ENCODE data around the gene ST6GALNAC2.
A peak's percentile ranks its signal among the peaks of the same experiment; 100 is the strongest.
"Not testable (repeated sequence)": the region's sequence is repeated elsewhere in the genome, so short reads cannot be mapped to it uniquely, and the experiment has no call there.

ST6GALNAC2 gene

DNA sequence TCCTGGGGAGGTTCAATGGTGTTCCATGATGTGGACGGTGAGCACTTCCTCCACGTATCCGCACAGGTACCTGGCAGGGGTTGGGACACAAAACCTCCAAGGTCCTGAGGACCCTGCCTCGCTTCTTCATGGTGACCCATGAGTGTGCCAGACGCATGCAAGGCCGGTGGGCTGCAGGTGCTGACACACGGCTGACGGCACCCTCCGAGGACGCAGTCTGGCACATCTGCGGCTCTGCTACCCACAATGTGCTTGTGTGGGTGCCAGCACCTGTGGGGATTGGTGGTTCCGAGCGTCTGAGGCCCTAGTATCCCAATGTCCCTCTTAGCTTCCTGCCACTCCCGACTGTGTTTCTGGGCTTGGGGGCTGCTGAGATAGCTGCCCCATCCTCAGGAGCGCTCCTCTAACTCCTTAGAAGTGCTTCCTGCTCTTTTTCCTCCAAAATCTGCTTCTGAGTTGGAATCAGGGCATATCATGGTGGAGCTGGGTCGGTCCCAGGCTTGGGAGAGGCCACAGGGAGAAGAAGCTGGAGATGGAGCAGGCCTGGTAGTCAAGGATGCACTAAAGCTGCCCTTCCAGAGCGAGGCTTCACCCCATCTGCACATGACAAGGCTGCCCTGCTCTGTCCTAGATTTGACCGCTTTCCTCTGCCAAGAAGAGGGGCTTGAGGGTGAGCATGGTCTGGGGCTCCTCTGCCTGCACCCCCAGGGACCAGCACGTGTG is 49.7 kb downstream of the ST6GALNAC2 start (continued):
- no peak for TF ChIP-seq ZNF776 (tag by site-specific recombination; IDR thresholded peaks at IDR 0.05; ENCODE audit: borderline replicate concordance)
- TF ChIP-seq SCRT1 (tag by site-specific recombination; IDR thresholded peaks at IDR 0.05; ENCODE audit: borderline replicate concordance), result no peak

- Histone ChIP-seq H3K9me3 (ENCODE audit: control insufficient read depth, insufficient read depth, low read depth, low read length) (no peaks in the 10 kb centered on the region), H3K27ac (ENCODE audit: extremely low read depth, low read depth, low read length) (0 out of 2 replicates have a peak overlapping the region, but pooled peaks have one; percentile 14), H3K4me3 (ENCODE audit: low read depth, low read length) (no peak overlapping the region), H3K36me3 (ENCODE audit: control insufficient read depth in 2 of 2, insufficient read depth in 1 of 2, low read length in 2 of 2) (no peaks in the 10 kb centered on the region), H3K4me1 (ENCODE audit: control insufficient read depth, insufficient read depth, low read length) (peaks cover 3% of the 10 kb centered on the region; the same call in 1 of the 2 replicates)
- peak; percentile 95 for TF ChIP-seq ZFHX2 (tag by site-specific recombination; conservative IDR thresholded peaks at IDR 0.05)
- peak; percentile 94 for TF ChIP-seq EGR2 (tag by site-specific recombination; IDR thresholded peaks at IDR 0.05; ENCODE audit: low read depth)
- TF ChIP-seq ZNF133 (tag by site-specific recombination; IDR thresholded peaks at IDR 0.05), result no peak
- TF ChIP-seq ZNF558 (tag by site-specific recombination; IDR thresholded peaks at IDR 0.05), result no peak
- TF ChIP-seq, protein P1, sequence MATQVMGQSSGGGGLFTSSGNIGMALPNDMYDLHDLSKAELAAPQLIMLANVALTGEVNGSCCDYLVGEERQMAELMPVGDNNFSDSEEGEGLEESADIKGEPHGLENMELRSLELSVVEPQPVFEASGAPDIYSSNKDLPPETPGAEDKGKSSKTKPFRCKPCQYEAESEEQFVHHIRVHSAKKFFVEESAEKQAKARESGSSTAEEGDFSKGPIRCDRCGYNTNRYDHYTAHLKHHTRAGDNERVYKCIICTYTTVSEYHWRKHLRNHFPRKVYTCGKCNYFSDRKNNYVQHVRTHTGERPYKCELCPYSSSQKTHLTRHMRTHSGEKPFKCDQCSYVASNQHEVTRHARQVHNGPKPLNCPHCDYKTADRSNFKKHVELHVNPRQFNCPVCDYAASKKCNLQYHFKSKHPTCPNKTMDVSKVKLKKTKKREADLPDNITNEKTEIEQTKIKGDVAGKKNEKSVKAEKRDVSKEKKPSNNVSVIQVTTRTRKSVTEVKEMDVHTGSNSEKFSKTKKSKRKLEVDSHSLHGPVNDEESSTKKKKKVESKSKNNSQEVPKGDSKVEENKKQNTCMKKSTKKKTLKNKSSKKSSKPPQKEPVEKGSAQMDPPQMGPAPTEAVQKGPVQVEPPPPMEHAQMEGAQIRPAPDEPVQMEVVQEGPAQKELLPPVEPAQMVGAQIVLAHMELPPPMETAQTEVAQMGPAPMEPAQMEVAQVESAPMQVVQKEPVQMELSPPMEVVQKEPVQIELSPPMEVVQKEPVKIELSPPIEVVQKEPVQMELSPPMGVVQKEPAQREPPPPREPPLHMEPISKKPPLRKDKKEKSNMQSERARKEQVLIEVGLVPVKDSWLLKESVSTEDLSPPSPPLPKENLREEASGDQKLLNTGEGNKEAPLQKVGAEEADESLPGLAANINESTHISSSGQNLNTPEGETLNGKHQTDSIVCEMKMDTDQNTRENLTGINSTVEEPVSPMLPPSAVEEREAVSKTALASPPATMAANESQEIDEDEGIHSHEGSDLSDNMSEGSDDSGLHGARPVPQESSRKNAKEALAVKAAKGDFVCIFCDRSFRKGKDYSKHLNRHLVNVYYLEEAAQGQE (tag by site-specific recombination; IDR thresholded peaks at IDR 0.05), result peak; percentile 46; the same call in 1 of the 2 replicates
- peak; percentile 68 for TF ChIP-seq KLF1 (tag by site-specific recombination; IDR thresholded peaks at IDR 0.05)
- CTCF ChIA-PET, result interaction anchor here (0.7 to 2.7 kb wide), 3 partner anchors 11 to 1416 kb away, joined by 3 to 25 read pairs (median 17); no protein-coding TSS in a partner anchor
- POLR2A ChIA-PET, result no interaction called here
These were observed 50.6 kb downstream of the ST6GALNAC2 start for GRCh38 chr17:76534831-76535732.

- CTCF ChIA-PET, result interaction anchor here (0.6 to 1.2 kb wide), 6 partner anchors 8 to 160 kb away, joined by 3 to 4 read pairs (median 4); no protein-coding TSS in a partner anchor
- POLR2A ChIA-PET; H3K9me3 ChIP-seq (ENCODE audit: control insufficient read depth, insufficient read depth, low read depth, low read length); H3K36me3 ChIP-seq (ENCODE audit: control insufficient read depth in 2 of 2, insufficient read depth in 1 of 2, low read length in 2 of 2); H3K4me3 ChIP-seq (ENCODE audit: low read depth, low read length): not testable (repeated sequence)
- TF ChIP-seq ZNF121 (tag by site-specific recombination; IDR thresholded peaks at IDR 0.05), result peak; percentile 89
- peak; percentile 85 for TF ChIP-seq ZNF366 (tag by site-specific recombination; conservative IDR thresholded peaks at IDR 0.05)
- peak; percentile 95 for TF ChIP-seq ZNF596 (tag by site-specific recombination; IDR thresholded peaks at IDR 0.05)
- H3K4me1 ChIP-seq (ENCODE audit: control insufficient read depth, insufficient read depth, low read length), result peaks cover 12% of the 10 kb centered on the region
- peak overlapping the region; percentile 38; the same call in 1 of the 2 replicates for H3K27ac ChIP-seq (ENCODE audit: extremely low read depth, low read depth, low read length)
These were observed 51.9 kb downstream of the ST6GALNAC2 start for GRCh38 chr17:76533640-76534359.

- H3K27ac ChIP-seq (ENCODE audit: extremely low read depth, low read depth, low read length), result no peak overlapping the region
- peaks cover 12% of the 10 kb centered on the region for H3K4me1 ChIP-seq (ENCODE audit: control insufficient read depth, insufficient read depth, low read length)
These were observed 53.5 kb downstream of the ST6GALNAC2 start for GRCh38 chr17:76532072-76532651.

More at GRCh38 chr17:76532072-76532651, 53.5 kb downstream of the ST6GALNAC2 start:
- H3K4me3 ChIP-seq (ENCODE audit: low read depth, low read length), result no peak overlapping the region
- no peaks in the 10 kb centered on the region for H3K36me3 ChIP-seq (ENCODE audit: control insufficient read depth in 2 of 2, insufficient read depth in 1 of 2, low read length in 2 of 2)
- POLR2A ChIA-PET, result no interaction called here
- CTCF ChIA-PET, result interaction anchor here (0.6 to 1.2 kb wide), 5 partner anchors 9 to 544 kb away, joined by 3 to 4 read pairs (median 4); no protein-coding TSS in a partner anchor
- H3K9me3 ChIP-seq (ENCODE audit: control insufficient read depth, insufficient read depth, low read depth, low read length), result no peaks in the 10 kb centered on the region
- TF ChIP-seq OSR2 (tag by site-specific recombination; IDR thresholded peaks at IDR 0.05) (0 out of 2 replicates have a peak, but pooled peaks have one; percentile 24), ZFP3 (tag by site-specific recombination; IDR thresholded peaks at IDR 0.05; ENCODE audit: low read depth) (no peak), ZNF600 (tag by site-specific recombination; IDR thresholded peaks at IDR 0.05) (peak; percentile 45; the same call in 1 of the 2 replicates), ZNF391 (tag by site-specific recombination; IDR thresholded peaks at IDR 0.05; ENCODE audit: borderline replicate concordance, low read depth) (no peak), ZNF169 (tag by site-specific recombination; IDR thresholded peaks at IDR 0.05) (no peak), ZNF580 (tag by site-specific recombination; IDR thresholded peaks at IDR 0.05) (peak; percentile 61; the same call in 1 of the 2 replicates), ZXDB (tag by site-specific recombination; IDR thresholded peaks at IDR 0.05) (no peak), ZNF16 (tag by site-specific recombination; IDR thresholded peaks at IDR 0.05; ENCODE audit: low read depth) (peak; percentile 96)
